GM12865 (cell line): ENCODE measurements around the gene ZIM2.

Source experiments
- DNase-seq: peaks from one replicate; pipeline ENCODE4 v3.0.0; 2010; ENCODE audit warnings: low read depth
- H3K4me3 ChIP-seq: 2 replicates; pipeline ENCODE4 v1.5.1; 2011; ENCODE audit warnings: mild to moderate bottlenecking, low read depth, low read length, control low read depth
- TF ChIP-seq, protein P1 (sequence below): IDR thresholded peaks from 2 replicates; pipeline ENCODE4 v1.5.1; 2011; ENCODE audit warnings: low read length, control low read depth, low read depth, inconsistent platforms; ENCODE audit not compliant: insufficient read depth; ENCODE audit errors: missing control alignments

The ZIM2 gene

DNA sequence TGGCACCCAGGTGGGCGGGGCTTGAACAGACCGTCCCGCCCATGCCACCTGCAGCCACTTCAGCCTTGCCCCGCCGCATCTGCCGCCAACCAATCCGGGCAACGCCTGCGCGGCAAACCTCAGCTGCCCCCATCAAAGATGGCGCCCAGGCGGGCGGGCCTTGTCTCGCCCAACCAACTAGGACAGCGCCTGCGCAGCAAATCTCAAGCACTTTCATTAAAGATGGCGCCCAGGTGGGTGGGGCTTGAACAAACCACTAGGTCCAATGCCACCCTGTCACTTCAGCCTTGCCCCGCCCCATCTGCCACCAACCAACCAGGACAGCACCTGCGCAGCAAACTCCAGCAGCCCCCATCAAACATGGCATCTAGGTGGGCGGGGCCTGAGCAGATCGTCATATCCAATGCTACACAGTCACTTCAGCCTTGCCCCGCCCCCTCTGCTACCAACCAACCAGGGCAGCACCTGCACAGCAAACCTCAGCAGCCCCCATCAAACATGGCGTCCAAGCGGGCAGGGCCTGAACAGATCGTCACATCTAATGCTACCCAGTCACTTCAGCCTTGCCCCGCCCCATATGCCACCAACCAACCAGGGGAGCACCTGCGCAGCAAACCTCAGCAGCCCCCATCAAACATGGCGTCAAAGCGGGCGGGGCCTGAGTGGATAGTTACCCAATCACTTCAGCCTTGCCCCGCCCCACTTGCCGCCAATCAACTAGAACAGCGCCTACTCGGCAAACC, 1.4 kb downstream of the ZIM2 start:
- TF ChIP-seq, protein P1, sequence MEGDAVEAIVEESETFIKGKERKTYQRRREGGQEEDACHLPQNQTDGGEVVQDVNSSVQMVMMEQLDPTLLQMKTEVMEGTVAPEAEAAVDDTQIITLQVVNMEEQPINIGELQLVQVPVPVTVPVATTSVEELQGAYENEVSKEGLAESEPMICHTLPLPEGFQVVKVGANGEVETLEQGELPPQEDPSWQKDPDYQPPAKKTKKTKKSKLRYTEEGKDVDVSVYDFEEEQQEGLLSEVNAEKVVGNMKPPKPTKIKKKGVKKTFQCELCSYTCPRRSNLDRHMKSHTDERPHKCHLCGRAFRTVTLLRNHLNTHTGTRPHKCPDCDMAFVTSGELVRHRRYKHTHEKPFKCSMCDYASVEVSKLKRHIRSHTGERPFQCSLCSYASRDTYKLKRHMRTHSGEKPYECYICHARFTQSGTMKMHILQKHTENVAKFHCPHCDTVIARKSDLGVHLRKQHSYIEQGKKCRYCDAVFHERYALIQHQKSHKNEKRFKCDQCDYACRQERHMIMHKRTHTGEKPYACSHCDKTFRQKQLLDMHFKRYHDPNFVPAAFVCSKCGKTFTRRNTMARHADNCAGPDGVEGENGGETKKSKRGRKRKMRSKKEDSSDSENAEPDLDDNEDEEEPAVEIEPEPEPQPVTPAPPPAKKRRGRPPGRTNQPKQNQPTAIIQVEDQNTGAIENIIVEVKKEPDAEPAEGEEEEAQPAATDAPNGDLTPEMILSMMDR, result no peak
- DNase-seq, result no peak
- no peak overlapping the region for H3K4me3 ChIP-seq

DNA sequence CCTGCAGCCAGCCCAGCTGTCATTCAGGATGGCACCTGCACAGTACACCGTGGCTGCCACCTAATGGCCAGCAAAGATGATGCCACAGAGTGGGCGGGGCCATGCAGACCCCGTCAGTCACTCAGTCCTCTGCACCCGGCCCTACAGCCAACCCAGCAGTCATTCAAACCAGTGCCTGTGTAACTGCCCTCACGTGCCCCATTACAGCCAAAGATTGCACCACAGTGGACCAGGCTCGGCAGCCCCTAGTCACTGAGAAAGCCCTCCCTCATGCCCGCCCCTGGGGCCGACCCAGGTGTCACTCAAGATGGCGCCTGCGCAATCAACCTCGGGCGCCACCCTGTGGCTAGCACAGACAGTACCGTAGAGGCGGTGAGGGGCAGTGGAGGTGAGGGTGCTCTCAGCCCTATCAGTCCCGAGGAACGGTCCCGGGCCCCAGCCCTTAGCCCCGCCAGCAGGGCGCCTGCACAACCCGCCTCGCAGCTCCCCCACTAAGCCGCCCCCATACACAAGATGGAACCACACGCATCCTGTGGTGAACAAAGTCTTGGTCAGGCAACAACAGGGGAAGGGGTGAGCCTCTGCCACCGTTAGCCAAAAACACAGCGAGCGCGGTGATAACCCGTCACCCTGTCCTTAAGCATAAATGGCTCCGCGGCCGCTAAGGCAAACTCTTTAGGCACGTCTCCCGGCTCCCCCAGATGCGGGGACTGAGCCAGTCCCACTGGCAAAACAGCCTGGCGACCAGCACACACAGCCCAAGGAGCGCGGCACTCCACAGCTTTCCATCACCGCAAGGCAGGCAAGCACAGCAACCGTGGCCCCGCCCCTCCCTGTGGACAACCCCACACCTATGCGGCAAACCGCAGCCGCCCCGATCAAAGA, 2.3 kb downstream of the ZIM2 start:
- H3K4me3 ChIP-seq, result no peak overlapping the region
- TF ChIP-seq, protein P1, result no peak
- no peak for DNase-seq

DNA sequence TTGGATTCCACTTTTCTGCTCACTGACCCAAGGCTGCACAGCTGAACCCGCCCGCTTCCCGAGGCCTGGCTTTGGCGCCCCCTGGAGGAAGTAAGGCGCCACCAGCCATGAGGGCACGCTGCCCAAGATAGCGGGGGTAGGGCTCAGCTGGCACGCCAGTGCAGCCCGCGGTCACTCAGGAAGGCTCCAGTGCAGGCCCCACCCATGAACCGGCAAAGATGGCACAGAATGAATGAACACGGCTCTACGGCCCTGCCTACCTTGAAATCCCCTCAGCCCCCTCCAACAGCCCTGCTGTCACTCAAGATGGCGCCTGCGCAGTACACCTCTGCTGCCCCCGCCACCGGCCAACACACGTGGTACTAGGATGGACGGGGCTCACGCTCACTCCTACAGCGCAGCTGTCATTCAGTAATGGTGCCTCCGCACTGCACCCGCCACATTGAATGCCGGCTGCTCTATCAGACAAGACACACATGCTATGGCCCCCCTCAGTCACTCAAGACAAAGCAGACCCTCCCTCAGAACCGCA, 3.0 kb downstream of the ZIM2 start:
- H3K4me3 ChIP-seq, result no peak overlapping the region
- DNase-seq, result no peak
- TF ChIP-seq, protein P1, result no peak

DNA sequence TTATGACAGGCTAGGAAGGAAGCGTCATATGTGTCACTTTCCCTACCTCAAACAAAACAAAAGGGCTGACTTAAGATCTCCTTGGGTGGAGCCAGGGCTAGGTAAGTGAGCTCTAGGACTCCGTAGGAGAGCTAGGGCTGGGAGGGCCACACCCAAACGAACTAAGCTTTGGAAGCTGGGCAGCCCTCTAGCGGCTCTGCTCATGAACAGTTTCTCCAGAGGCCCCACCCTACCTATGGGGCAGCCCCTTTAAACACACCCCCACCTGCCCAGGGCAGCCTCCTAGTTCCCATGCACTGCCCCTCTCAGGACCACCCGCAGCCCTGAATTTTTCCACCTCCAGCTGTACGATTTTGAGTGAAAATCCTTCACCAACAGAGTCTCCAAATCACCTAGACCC, 3.5 kb downstream of the ZIM2 start:
- TF ChIP-seq, protein P1, result no peak
- no peak for DNase-seq

DNA sequence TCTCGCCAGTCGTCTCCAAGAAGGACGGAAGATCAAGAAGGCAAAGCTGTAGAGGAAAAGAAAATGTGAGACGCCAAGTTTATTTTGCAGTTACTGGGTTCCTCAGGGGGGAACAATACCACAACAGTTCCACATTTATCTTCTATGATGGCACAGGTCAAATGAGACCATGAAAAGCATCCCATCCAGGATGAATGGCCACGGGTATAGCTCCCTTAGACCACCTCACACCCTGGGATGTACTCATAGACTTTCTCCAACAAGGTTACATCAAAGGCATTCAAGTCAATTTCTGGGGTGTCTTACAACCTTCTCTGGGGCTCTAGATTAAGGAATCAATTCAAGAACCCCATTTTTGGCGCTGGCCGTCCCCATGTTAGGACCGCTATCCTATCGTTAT, 4.5 kb downstream of the ZIM2 start:
- no peak for DNase-seq
- H3K4me3 ChIP-seq, result no peak overlapping the region
- TF ChIP-seq, protein P1, result no peak

More for the DNA sequence above, 3.5 kb downstream of the ZIM2 start:
- no peak overlapping the region for H3K4me3 ChIP-seq

DNA sequence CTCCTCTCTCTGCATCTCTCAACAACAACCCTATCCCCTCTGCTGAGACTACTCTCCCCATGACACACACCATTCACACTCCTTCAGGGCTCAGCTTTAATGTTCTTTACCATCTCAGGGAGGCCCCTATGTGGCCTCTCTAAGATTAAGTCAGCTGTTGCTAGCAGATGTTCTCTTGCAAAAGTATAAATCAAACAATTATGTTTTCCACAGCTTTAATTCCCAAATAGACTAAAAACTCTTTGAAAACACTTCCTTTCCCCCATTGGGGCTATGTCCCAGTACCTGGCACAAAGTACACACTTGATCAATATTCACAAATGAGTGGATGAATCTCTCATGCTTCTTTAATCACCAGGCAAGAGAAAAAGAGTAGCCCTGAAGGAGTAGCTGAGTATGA, 5.1 kb downstream of the ZIM2 start:
- no peak for DNase-seq
- H3K4me3 ChIP-seq, result no peak overlapping the region
- TF ChIP-seq, protein P1, result no peak
